GM21447 (cell line): ENCODE data around the gene CHCHD10.
A peak's percentile ranks its signal among the peaks of the same experiment; 100 is the strongest.

Source experiments
- ATAC-seq: cut with Tn5 transposase; IDR thresholded peaks from one replicate; pipeline ENCODE4 v1.9.1; 2021; ENCODE audit not compliant: unreplicated experiment

CHCHD10 gene

DNA sequence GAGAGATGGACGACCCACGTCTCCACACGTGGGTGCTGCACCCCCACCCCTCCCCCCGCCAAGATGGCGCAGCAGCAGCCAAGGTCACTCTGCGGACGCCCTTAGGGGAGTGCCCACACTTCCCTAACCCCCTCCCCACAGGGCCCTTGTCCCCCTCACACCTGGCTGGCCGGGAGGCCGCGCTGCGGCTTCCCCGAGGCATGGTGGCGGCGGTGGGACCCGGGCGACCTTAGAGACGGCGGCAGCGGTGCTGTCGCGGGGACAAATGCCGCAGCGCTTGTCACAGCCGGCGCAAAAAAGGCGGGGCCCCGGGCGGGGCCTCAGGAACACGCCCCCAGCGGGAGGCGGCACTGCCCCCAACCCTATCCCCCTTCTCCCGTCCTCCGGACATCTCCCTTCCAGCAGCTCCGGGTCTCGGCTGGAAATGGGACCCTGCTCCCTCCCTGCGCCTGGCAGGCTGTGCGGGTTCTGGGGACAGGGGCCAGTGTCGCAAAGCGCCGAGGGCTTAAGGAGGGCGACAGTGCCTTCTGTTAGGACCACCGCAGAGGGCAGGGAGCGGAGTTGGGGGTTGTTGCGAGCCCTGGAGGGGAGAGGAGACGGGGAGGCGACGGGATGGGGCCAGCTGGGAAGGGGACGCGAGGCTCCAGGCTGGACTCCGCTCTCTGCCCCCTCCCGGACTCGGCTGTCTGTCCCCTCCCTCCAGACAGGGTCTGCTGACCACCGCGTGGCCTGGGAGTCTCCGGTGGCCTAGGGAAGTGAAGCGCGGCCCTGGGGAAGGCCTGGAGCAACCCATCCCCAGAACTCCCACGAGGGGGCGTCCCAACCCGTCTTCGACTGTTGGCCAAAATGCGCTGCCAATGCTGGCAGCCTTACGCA lies at the start of gene CHCHD10:
Gene CHCHD10 (minus strand): TSS at position 300 of the 876 bp plus-strand sequence. CDS start 98 bp downstream, at position 202.
- no peak for ATAC-seq

DNA sequence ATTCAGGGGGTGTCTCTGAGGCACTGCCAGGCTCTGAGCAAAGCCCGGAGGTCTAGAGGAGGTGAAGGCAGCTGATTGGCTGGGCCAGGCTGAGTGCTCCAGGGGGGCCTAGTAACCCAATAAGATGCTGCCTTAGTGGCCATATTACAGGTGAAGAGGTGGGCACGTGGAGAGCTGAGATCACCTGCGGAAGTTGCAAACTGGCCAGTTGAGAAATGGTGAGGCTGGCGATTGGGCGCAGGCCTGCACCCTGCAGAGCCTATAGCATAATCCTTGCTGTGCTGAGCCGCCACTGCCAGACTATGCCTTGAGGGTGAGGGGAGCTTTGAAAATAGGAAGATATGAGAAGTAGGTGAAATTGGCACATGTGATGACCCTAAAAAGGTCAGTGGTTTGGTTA lies 49.4 kb upstream of the CHCHD10 start:
- no peak for ATAC-seq

DNA sequence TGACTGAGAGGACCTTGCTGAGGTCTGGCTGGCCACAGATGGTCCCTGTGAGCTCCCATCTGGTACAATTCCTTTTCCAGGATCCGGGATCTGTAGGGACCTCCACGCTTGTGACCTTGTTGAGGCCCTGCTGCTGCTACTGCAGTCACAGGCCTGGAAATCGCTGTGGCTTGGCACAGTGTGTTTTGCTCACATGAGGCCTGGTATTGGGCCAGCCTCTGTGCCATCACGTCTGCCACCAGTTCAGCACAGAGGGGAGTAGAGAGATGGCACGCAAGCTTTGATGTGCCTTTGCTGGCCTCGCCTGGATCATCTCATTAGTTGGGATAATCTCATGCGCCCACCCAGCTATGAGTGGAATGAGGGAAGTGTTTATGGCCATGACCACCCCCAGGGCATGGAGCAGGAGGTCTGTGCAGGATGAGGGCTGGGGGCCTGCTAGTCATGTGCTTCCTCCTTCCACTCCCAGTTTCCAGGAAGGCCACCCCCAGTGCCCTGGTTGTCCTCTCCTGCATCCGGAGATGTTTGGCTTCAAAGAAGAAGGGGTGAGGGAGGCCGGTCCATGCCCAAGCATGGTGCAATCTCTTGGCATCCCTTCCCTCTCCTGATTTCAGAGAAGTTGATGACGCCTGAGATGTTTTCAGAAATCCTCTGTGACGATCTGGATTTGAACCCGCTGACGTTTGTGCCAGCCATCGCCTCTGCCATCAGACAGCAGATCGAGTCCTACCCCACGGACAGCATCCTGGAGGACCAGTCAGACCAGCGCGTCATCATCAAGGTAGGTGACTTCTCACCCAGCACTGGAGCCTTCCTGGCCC lies 48.6 kb upstream of the CHCHD10 start:
- no peak for ATAC-seq

DNA sequence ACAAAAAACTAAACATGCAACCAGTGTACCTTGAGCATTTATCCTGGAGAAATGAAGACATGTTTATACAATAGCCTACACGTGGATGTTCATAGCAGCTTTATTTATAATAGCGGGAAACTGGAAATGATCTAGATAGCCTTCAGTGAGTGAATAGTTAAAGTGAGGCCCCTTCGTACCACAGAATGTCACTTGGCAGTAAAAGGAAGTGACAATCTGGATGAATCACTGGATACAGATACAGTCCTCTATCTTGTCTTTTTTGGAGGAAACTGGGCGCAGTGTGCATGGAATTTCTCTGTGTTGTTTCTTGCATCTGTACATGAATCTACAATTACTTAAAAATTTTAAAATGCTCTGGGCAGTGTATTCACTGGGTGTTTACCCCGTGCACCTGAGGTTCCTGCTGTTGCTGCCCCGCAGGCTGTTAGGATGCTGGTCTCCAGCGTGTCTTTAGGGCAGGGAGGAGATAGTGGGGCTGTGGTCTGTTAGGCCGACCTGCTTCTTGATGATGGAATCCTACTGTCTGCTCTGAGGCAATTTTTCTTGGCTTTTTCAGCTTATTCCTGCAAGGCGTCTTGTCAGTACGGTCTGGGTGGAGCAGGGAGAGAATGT lies 47.9 kb upstream of the CHCHD10 start:
- no peak for ATAC-seq

DNA sequence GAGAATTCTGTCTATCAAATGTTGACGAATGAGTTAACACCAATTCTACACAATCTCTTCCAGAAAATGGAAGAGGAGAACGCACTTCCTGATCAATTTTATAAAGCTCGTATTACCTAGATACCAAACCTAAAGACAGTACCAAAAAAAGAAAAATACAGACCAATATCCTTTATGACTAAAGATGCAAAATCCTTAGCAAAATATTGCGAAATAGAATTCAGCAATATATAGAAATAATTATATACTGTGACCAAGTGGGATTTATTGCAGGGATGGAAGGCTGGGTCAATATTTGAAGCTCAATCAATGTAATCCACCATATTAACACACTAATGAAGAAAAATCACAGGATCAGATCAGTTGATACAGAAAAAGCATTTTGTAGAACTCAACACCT lies 44.6 kb upstream of the CHCHD10 start:
- no peak for ATAC-seq

DNA sequence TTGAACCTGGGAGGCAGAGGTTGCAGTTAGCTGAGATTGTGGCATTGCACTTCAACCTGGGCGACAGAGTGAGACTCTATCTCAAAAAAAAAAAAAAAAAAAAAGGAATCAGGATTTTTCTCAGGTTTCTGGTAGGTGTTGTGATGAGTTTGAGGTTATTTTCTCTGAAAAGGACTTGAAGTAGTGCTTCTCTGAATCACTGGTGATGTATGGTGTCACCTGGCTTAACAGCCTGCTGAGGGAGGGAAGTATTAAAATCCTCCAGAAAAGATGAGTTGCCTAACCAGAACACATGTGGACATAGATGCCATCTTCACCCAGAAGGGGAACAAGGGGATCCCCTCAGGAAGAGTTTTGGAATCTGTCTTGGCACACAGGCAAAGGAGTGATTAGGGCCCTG lies 39.1 kb upstream of the CHCHD10 start:
- ATAC-seq = no peak

DNA sequence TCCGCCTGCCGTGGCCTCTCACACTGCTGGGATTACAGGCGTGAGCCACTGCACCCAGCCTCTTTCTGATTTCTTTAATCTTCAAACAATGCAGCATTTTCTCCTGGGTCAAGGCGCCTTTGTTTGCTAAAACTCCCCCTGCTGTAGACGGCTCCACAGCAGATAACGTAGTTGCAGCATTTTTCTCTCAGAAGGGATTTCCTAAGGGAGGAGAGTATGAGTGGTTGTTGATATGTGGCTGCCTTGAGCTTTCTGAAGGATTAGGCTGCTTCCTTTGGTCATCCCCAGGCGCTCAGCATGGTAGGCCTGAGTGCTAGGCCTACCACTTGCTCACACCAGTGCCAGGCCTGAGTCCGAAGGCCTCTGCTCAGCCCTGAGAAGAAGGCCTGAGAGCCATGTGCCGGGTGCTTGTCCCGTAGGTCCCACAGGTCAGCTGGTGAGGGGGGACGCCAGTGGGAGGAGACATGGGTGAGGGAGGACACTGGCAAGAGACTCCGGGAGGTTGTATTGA lies 37.1 kb upstream of the CHCHD10 start:
- ATAC-seq = no peak

DNA sequence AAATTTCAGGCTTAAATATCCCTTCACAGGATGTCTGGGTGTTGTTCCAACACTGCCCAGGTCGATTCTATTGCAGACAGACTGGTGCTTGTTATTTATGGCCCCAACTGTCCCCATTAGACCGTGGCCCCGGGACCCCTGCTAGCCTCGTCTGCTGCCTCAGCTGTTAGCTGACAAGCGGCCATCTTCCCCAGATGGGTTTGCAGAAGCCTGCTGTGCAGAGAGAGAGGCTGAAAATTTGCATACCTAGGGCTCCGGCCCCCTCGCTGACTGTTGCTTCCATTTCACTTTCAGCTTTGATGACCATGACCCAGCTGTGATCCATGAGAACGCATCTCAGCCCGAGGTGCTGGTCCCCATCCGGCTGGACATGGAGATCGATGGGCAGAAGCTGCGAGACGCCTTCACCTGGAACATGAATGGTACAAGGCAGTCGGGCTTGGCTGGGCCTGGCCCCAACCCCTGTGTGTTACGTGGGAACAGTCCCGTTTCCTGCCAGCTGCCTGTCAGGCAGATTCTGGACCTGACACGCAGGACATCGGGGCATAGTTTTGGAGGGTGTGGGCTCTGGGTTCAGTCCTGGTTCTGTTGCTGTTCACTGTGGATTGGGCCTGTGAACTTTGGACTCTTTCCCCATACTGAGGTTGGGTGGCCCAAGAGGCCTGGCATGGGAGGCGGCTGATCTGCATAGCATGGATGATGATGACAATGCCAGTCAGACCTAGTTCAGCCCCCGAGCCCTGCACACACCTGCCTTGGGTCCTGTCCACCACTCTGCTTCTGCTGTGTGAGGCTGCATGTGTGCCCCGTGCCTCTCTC lies 35.4 kb upstream of the CHCHD10 start:
- no peak for ATAC-seq

DNA sequence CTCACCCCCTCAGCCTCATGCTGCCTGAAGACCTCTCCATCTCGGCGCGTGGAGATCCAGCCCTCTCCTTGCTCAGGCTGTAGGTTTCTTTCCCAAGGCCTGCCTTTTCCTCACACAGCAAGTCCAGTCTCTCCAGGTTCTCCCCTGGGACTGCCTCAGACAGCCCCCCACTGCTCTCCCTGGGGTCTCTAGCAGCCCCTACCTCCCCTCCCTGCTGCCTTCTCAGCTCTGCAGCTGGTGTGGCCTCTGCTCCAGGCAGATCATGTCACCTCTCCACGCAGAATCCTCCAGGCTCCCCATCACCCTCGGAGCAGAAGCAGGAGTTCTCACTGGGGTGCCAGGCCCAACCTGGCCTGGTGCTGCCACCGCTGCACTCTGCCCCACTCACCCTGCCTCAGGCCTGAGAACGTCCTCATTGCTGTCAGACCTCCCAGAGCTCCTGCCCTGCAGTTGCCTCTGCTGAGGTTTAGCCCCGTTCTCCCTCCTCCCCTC lies 34.2 kb upstream of the CHCHD10 start:
- ATAC-seq = no peak

DNA sequence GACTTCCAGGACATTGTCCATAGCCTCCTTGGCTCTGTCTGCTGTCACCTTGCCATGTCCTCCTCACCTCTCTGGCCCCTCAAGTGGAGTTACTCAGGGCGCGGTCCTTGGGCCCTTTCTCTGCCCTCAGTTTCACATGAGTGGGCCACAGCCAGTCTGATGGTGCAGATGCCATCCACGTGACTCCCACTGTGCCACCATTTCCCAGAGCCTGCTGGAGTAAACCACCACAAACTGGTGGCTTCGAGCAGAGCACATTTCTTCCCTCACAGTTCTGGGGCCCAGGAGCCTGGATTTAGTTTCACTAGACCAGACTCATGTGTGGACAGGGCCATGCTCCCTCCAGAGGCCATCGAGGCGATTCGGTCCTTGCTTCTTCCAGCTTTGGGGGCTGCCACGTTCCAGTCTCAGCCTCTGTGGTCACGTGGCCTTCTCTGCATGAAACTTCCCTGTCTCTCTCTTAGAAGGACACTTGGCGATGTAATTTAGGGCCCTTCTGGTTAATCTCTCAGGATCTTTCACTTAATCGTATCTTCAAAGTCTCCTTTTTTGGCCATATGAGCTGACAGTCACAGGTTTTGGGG lies 33.6 kb upstream of the CHCHD10 start:
- ATAC-seq = no peak

DNA sequence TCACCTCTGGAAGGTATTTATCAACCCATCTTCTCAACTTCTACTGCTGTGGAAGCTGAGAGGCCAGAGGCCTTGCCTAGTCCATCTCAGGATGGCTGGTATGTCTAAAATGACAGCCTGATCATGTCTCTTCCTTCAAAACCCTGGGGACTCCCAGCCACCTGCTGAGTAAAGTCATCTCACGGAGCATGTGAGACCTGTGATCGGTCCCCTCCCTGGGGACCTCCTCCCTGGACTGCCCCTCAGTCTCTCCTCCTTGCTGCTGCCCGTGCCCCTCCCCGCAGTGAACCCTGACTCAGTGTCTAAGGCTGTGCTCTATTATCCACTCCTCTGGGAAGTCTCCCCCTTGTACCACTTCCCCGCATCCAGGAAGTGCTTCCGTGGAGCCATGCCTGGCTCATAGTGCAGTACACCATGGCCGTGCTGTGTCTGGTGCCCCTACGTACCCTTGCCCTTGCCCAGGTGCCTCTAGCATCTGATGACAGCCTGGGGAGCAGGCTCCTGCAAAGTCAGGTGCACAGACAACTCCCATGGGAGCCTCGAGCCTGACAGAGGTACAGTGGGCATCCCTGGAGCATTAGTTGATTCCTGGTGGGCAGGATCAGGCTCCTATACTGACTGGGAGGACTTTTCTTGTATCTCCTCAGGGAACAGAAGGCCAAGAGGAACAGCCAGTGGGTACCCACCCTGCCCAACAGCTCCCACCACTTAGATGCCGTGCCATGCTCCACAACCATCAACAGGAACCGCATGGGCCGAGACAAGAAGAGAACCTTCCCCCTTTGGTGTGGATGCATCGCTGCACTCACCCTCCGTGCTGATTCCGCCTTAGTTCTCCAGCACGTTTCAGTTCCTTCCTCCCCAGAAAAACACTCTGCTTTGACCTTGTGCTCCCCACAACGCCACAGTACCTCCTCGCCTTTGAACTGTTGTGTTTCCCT lies 32.8 kb upstream of the CHCHD10 start:
- ATAC-seq = peak; percentile 57

DNA sequence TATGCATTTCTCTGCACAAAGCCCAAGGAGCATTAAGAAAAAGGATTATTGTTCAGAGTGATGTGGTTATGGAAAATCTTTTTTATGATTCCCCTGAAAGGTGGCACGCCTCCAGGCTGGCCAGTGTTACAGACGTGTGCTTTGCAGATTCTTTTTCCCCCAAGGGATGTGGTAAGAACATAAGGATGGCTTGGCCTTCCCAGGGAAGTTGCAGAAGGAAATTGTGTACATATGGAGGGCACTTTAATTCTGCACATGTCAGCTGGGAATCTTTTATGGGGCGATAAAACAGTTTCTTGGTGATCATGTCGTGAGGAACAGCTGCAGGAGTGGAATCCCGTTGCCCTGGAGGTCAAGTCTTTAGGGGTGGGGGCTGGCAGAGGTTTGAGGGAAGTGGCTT lies 28.7 kb upstream of the CHCHD10 start:
- ATAC-seq = no peak

DNA sequence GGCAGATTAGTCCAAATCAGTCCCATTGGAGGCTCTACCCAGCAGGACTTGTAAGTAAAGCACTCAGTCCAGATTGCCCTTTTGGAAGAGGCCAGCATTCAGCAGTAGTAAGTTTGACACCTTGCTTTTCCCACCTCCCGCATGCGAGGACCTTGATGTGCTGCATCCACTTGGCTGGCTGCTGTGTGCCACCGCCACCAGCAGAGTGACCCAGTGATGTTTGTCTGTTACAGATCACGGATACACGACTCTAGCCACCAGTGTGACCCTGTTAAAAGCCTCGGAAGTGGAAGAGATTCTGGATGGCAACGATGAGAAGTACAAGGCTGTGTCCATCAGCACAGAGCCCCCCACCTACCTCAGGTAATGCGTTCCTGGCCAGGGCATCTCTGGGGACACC lies 25.6 kb upstream of the CHCHD10 start:
- no peak for ATAC-seq

DNA sequence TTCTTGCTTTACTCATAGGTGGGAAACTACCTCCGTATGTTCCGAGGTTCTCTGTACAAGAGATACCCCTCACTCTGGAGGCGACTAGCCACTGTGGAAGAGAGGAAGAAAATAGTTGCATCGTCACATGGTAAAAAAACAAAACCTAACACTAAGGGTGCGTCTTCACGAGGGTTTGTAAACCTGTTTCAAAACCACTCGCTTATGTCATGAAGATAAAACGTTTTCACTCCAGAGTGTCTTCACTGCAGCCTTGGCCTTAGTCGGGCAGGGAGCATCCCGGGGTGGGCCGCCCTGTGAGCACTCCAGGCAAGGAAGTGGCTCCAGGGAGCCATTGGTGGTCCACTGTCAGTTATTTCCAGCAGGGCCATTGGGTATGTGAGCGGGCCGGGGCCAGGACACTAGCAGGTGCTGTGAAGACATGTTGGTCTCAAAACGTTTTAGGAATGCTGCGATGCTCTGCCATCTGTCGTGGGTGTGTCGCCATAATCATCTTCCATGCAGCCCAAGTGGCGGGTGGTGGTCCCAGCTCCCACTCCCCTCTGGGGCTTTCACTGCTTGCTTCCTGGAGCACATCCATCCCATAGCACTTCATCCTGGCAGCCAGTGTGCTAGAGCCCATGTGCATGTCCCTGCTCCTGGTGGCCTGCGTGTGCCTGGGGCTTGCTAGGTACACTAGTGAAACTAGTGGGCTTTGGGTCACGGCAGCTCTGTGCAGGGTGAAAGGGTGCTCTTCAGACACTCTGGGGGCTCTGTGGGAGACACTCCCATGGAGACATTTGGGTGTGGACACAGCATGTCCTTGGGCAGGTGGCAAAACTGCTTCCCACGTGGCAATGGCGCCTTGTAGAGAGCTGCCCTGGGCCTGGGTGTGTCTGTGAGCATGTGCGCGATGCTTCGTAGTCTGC lies 24.2 kb upstream of the CHCHD10 start:
- ATAC-seq = no peak

DNA sequence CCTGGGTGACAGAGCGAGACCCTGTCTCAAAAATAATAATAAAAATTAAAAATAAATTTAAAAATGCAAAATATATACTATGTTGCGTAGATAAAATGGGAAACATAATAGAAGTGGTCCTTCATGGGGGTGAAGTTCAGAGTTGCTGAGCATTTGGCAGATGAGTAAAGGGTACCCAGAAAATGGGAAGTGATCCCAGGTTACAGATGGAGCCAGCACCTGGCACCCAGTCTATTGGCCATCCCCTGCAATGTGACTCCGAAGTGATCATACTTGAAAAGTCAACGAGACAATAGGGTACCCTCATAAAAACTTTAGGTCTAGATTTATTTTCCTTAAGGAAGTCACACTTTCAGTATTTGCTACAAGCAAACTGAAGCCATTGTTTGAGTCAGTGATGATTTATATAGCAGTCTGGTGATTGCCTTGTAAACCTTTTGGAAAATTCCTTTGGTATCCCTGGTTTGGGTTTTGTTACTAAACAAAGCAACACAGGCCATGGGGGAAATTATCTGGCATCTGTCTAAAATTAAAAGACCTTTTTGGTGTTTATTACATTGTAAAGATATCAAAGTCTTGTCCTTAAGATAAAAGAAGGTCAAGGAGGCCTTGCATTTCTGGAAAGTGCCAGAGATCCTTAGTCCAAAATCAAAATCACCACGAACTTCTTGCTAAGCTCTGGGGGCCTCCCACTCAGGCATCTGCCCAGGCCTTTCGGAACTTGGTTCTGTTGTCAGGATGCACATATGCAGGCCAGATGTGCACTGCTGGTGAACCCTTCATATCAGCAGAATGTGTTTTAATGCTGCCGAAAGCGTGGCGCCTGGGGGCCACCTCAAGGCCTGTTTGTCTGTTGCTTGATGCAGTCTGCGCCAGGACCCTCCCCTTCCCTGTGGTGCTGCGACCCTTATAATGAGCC lies 23.3 kb upstream of the CHCHD10 start:
- no peak for ATAC-seq

DNA sequence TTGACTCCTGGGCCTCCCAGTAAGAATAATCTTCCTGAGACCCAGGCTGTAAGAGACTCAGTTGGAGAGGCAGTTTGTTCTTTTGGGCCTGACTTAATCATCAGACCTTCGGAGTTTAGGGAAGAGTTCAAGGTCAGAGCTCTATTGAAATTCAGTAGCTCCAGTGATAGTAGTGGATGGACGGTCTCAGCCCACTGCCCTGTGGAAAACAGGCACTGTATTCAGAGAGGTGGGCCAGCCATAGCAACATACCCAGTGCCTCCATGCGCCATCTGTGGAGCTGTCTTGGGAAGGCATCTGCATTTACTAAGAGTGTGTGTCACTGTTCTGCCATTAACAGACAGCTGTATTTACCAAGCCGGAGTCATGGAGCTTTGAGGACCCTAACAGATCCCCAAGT lies 21.9 kb upstream of the CHCHD10 start:
- no peak for ATAC-seq

DNA sequence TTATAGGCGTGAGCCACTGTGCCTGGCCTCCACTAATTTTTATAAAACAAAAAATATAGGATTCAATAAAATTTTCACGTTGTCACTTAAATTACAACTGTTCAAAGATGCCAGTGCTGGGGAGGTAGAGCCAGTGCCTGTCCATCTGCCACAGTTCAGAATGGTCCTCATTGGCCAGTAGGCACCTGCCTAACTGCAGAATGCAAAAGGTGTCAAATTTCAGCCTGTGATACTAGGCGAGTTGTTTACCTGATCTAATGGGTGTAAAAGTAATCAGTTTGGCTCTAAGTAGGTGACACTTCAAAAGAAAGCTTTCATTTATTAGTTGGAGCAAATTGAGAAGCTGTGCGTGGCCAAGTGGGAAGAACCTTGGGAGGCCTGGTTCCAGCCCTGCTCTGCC lies 21.3 kb upstream of the CHCHD10 start:
- no peak for ATAC-seq
